ENCODE measurements around the gene LGALS9. TPM values are rescaled to one million over a fixed set of nuclear protein-coding genes. Genes with fewer than 3 reads are reported as not detected.
"Not testable (repeated sequence)": the region's sequence is repeated elsewhere in the genome, so short reads cannot be mapped to it uniquely, and the experiment has no call there.

The LGALS9 gene
- total RNA-seq, 1 experiment from 2014 or later = 0.68 TPM

DNA sequence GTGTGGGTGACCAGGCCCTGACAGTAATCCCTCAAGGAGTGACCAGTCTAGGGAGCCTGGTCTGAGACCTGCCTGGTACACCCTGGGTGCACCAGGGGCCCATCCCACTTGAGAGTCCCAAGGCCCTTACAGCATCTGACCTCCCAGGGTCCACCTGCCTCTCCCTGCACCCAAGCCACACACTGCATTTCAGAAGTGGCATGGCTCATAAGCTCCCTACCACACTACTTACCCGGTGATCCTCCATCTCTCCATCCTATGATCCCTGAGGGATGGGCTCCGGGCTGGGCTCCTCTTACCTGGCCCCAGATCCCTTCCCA is 40.6 kb downstream of the LGALS9 start:
- DNase-seq (ENCODE audit: low read depth) = no peak

DNA sequence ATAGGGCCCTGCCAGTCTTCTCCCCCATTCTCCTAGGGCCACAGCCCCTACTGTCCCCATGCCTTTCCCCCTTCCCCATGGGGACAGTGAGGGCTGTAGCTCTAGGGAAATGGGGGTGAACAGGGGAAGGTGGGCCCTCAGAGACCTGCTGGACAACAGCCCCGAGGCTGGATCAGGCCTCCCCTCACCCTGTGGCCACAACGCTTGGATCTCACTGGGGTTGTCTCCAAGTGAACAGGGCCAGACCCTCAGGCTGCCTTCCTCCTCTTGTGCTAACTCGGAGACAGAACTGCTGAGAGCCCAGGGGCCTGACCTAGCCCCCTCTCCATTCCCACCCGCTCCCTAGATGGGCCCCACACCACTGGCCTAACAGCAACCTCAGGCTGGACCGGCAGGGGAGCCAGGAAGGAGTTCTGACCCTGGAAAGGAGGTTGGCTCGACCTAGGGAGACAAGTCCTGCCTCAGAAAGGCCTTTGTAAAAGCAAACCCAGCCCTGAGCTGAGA is 41.0 kb downstream of the LGALS9 start:
- DNase-seq (ENCODE audit: low read depth) = not testable (repeated sequence)

DNA sequence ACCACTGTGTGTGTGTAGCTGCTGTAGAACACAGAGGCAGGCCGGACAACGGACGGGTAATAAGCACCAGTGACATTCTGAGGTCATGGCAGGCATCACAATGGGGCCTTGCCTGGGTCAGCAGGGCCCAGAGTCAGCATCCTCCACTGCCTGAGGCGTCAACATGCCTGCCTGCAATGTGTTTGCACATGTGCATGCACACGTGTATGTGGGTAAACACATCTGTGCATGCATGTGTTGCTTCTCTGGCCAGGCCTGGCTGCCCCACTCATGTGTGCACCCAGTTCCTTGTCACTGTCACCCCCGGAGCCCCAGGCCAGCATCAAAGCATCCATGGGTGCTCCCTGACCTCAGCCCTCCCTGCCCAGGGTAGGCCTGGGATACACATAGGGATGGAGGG is 43.3 kb downstream of the LGALS9 start:
- no peak for DNase-seq (ENCODE audit: low read depth)

GRCh38 chr17:27677191-27677590 is 46.2 kb downstream of the LGALS9 start:
- DNase-seq (ENCODE audit: low read depth) = no peak

- not testable (repeated sequence) for DNase-seq (ENCODE audit: low read depth)
Measured at GRCh38 chr17:27686322-27686721, 55.3 kb downstream of the LGALS9 start.

DNA sequence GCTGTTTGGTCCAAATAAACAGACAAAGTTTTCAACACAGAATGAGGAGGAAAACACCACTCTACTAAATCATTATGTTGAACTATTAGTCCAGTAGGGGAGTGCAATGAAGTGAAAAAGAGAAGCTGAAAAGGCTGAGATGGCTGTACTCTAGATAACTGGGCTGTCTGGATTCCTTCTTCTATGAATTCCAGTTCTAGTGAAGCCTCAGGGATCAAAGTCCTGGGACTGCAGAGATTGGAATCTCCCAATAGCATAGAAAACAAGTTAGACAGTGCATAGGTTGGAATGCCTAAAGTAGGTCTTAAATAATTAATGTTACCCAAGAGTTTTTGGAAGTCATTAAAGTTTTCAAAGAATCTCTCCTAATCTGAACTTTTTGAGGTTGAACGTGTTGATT is 59.9 kb downstream of the LGALS9 start:
- DNase-seq (ENCODE audit: low read depth) = no peak

DNA sequence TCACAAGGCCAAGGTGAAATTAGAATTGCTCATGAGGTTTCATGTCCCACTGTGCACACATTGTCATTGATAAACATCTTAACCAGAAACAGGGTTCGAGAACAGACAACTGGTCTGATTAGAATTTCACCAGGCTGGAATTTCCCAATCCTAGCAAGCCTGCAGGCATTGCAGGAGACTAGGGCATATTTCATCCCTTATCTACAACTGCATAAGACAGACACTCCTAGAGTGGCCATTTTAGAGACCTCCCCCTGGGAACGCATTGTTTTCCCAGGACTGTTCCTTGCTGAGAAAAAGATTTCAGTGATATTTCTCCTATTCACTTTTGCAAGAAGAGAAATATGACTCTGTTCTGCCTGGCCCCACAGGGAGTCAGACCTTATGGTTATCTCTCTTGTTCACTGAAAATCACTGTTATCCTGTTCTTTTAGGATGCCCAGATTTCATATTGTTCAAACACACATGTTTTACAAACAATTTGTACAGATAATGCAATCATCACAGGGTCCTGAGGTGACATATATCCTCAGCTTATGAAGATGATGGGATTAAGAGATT is 64.3 kb downstream of the LGALS9 start:
- DNase-seq (ENCODE audit: low read depth) = not testable (repeated sequence)

Small RNA genes lying within 50 kb of the gene (small RNA-seq; reads per million reads assigned to genes)
- gene AC015688.1 (not detected), gene AC015688.2 (not detected), gene AC015688.5 (not detected), gene CPDP1 (not detected)

Other genes with a start within 250 kb of the LGALS9 start
- 3.4 and 4.5 TPM in 2 replicates for gene KSR1, start 174.7 kb upstream of the LGALS9 start, total RNA-seq (2014; rRNA removed; shearing (Covaris generic))
- 0.06 TPM in 1 of 2 replicates, not detected in the other for gene NOS2, start 169.3 kb downstream of the LGALS9 start, total RNA-seq (2014; rRNA removed; shearing (Covaris generic))

Data from HT1080 (cell line).